HG03521 (cell line): ENCODE measurements around the gene TTC27.

Experiments used
- ATAC-seq: cut with Tn5 transposase; IDR thresholded peaks from one replicate; pipeline ENCODE4 v1.9.1; 2021; ENCODE audit warnings: mild to moderate bottlenecking, moderate library complexity; ENCODE audit not compliant: unreplicated experiment

Gene TTC27

GRCh38 chr2:32666704-32667103 lies 38.9 kb downstream of the TTC27 start:
- ATAC-seq = no peak

DNA sequence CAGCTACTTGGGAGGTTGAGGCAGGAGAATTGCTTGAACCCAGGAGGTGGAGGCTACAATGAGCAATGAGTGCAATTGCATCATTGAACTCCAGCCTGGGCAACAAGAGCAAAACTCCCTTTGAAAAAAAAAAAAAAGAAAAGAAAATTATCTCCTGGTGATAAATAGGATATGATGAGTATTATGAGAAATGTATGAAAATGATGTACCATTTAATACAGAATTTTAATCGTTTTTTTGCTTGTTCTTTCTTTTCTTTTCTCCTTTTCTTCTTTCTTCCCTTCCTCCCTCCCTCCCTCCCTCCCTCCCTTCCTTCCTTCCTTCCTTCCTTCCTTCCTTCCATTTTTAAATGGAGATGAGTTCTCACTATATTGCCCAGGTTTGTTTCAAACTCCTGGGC lies 40.4 kb downstream of the TTC27 start:
- no peak for ATAC-seq

DNA sequence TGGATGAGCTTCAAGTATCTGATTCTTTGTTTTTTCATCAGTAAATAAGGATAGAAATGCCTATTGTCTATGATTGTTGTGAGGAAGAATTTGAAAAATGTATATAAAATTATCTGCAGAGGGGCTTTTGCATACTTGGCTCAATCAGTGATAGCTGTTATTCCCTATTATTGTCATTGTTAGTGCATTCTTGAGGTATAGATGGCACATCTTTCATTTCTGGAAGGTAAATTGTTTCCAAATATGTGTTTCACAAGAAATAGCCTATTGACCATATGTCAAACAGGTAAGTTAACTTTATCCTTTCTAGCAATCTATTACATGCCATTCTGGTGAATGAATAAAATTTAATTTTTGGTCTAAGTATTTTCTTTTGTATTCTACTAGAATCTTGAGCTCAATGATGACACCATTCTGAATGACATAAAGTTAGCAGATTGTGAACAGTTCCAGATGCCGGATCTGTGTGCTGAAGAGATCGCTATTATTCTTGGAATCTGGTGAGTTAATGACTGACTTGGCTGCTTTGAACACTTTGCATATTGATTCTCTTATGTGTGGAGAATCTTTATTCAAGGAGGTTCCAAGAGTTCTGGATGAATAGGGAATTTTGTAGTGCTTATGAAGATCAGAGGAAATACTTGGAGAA lies 44.2 kb downstream of the TTC27 start:
- no peak for ATAC-seq

- no peak for ATAC-seq
Observed at GRCh38 chr2:32678825-32679224, 51.0 kb downstream of the TTC27 start.

DNA sequence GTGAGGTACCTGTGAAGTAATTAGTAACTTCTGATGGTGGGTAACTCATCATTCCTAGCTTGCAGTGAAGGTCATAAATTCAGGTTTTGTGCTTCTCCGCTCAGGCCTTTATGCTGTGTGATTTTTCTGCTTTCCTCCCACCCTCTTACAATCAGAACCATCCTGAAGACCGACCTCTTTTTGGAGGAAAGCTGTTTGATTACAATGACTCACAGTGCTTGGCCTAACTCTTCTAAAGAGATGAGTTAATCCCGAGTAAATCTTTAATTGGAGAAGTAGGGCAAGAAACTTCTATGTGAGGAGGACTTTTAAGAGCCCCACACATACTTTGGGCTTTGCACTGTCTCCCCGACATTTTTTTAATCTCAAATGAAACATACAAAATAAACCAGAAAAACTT lies 53.1 kb downstream of the TTC27 start:
- no peak for ATAC-seq

- ATAC-seq = no peak
Observed at GRCh38 chr2:32683520-32684086, 55.8 kb downstream of the TTC27 start.

GRCh38 chr2:32688541-32688940 lies 60.7 kb downstream of the TTC27 start:
- peak; percentile 92 for ATAC-seq

GRCh38 chr2:32691678-32692077 lies 63.8 kb downstream of the TTC27 start:
- no peak for ATAC-seq

- no peak for ATAC-seq
Observed at GRCh38 chr2:32696439-32696838, 68.6 kb downstream of the TTC27 start.

GRCh38 chr2:32697156-32697555 lies 69.3 kb downstream of the TTC27 start:
- ATAC-seq = no peak

- no peak for ATAC-seq
Observed at GRCh38 chr2:32699151-32699550, 71.3 kb downstream of the TTC27 start.

- no peak for ATAC-seq
Observed at GRCh38 chr2:32701806-32702205, 74.0 kb downstream of the TTC27 start.

DNA sequence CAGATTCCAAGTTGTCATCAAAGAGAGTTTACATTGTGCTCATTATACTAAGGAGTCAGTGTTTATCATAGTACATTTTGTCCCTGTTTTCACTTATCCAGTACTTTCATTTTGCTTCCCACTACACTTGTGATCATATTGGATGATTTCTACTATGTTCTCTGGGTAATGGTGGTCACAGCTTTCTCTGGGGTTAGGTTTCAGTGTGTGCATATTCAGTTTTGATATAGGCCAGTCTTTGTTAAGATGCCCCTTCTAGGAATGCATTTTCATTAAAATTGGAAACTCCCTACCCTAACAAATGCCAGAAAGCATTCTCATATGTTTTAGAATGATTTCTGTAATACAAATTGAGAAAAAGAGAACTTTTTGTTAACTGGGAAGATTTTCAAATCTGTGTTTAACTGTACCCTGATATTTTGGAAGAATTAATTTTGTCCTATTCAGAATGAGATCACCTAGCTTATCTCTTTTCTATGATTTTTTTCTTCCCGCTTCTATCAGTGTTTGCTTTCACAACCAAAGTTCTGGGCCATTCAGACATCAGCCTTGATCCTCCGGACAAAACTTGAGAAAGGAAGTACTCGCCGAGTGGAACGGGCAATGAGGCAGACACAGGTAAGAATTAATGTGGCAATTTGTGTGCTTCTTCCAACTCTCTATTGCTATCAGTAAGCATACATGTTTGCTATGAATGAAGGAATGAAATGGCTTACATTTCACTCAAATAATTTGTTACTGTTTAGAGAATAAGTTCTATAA lies 74.6 kb downstream of the TTC27 start:
- no peak for ATAC-seq

DNA sequence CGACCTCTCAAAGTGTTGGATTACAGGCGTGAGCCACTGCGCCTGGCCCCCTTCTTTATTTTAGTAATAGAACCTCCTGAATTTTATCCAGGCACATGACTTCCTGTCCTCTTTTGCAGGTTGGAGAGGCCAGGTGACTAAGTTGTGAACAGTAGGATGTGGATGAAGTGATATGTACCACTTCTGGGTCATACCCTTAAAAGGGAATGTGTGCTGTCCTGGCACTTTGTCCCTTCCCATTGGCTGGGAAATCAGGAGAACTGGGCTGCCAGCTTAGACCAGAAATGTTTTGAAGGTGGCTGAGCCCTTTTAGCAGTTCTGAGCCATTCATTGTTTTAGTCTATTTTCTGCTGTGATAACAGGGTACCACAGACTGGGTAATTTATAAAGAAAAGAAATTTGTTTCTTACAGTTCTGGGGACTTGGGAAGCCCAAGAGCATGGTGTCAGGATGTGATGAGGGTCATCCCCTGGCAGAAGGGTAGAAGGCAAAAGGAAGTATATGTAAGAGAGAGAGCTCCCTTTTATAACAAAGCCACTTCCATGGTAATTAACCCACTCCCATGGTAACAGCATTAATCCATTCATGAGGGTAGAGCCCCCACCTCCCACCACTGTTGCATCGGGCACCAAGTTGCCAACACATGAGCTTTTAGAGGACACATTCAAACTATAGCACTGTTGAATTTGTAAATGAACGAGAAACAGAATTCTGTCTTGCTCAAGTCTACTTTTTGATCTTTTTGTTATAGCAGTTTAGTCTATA lies 79.1 kb downstream of the TTC27 start:
- no peak for ATAC-seq

GRCh38 chr2:32711219-32711618 lies 83.4 kb downstream of the TTC27 start:
- no peak for ATAC-seq

GRCh38 chr2:32711908-32712501 lies 84.2 kb downstream of the TTC27 start:
- ATAC-seq = no peak

DNA sequence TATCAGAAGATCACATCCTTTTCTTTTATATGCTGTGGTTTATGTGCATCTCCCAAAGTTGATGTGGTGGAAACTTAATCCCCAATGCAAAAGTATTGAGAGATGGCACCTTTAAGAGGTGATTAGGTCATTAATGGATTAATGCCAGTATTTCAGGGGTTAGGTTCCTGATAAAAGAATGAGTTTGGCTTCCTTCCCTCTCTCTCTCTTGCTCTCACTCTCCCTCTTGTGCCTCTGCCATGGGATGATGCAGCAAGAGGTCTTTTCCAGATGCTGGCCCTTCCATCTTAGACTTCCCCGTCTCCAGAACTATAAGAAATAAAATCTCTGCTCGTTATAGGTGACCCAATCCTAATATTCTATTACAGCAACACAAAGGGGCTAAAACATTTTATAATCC lies 85.0 kb downstream of the TTC27 start:
- no peak for ATAC-seq

DNA sequence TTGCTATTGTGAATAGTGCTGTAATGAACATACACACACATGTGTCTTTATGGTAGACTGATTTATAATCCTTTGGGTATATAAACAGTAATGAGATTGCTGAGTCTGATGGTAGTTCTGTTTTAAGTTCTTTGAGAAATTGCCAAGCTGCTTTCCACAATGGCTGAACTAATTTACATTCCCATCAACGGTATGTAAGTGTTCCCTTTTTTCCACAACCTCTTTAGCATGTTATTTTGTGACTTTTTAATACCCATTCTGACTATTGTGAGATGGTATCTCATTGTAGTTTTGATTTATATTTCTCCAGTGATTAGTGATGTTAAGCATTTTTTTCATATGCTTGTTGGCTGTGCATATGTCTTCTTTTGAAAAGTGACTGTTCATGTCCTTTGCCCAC lies 86.7 kb downstream of the TTC27 start:
- no peak for ATAC-seq

DNA sequence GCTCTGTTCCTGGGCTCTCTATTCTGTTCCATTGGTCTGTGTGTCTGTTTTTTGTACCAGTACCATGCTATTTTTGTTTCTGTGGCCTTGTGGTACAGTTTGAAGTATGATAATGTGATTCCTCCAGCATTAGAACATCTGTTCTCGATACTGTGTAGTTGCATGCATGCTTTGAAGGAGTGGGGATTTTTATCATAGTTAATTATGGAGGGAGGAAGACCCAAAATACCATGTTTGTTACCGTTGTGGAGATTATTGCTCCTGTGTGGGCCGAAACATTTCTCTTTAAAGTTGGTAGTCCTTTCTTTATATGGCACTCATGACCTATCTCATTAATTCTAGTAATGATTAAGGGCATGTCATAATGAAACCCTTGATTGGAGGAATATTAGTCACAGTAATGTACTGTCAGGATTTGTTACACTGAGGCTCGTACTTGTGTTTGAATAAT lies 87.6 kb downstream of the TTC27 start:
- ATAC-seq = peak; percentile 80

DNA sequence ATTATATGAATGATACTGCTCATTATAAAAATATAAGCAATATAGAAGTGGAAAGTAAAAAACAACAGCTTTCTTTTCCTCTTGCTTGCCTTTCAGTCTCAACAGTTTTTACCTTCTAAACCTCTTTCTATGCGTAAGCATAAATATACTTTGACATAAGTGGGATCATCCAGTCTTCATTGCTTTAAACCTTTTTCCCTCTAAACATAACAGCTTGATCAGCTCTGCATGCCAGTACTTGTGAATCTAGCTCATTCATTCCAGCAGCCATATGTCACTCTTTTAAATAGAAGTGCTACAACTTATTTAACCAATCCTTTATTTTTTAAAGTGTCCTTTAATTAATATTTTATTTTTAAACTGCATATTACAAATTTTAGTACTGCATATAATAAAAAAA lies 88.1 kb downstream of the TTC27 start:
- ATAC-seq = no peak

GRCh38 chr2:32716598-32716997 lies 88.7 kb downstream of the TTC27 start:
- no peak for ATAC-seq
